SK-N-MC (cell line): ENCODE data around the gene GRB14.
A peak's percentile ranks its signal among the peaks of the same experiment; 100 is the strongest.

ENCODE experiments used
- DNase-seq: peaks from one replicate; pipeline ENCODE4 v3.0.0-alpha.2; 2011; ENCODE audit warnings: low read depth, low spot score
- H3K27ac ChIP-seq: fragments of 200-600 bp; sonication (generic); 2 replicates; pipeline ENCODE4 v1.5.1; 2016; ENCODE audit warnings: mixed run types
- H3K36me3 ChIP-seq: fragments of 200-600 bp; sonication (generic); 2 replicates; pipeline ENCODE4 v1.6.1; 2017; ENCODE audit warnings: antibody characterized with exemption, low read length, mixed read lengths; ENCODE audit not compliant: insufficient read depth
- H3K4me3 ChIP-seq: fragments of 200-600 bp; sonication (generic); 2 replicates; pipeline ENCODE4 v1.5.1; 2016
- H3K9ac ChIP-seq: fragments of 200-600 bp; sonication (generic); 2 replicates; pipeline ENCODE4 v1.8.0; 2017; ENCODE audit warnings: mixed run types, mixed read lengths; ENCODE audit not compliant: insufficient read length
- H3K9me3 ChIP-seq: fragments of 200-600 bp; sonication (generic); 2 replicates; pipeline ENCODE4 v1.6.1; 2017; ENCODE audit warnings: low read depth, mild to moderate bottlenecking, antibody characterized with exemption, low read length, moderate library complexity, mixed read lengths
- EZH2 ChIP-seq: fragments of 200-600 bp; sonication (generic); IDR thresholded peaks from one replicate; pipeline ENCODE4 v1.6.1; 2017; ENCODE audit warnings: antibody characterized with exemption
- FOXP2 ChIP-seq: optimal IDR thresholded peaks from 2 replicates; pipeline ENCODE3; 2011; ENCODE audit warnings: mild to moderate bottlenecking, moderate library complexity; ENCODE audit not compliant: insufficient read depth; ENCODE audit errors: extremely low read length, control extremely low read depth
- POLR2AphosphoS5 ChIP-seq: IDR thresholded peaks from 2 replicates; pipeline ENCODE4 v1.6.1; 2012; ENCODE audit warnings: mild to moderate bottlenecking, low read depth, low read length, borderline replicate concordance

The GRB14 gene

GRCh38 chr2:164600763-164601162 lies 20.5 kb downstream of the GRB14 start:
- H3K36me3 ChIP-seq: no peaks in the 10 kb centered on the region
- DNase-seq: no peak
- TF ChIP-seq EZH2 (no peak), POLR2AphosphoS5 (no peak), FOXP2 (no peak)
- H3K9ac ChIP-seq: no peak overlapping the region
- no peak overlapping the region for H3K27ac ChIP-seq
- no peaks in the 10 kb centered on the region for H3K9me3 ChIP-seq
- no peak overlapping the region for H3K4me3 ChIP-seq

- DNase-seq: peak; percentile 72
- no peak overlapping the region for H3K27ac ChIP-seq
- H3K36me3 ChIP-seq: no peaks in the 10 kb centered on the region
- no peak for TF ChIP-seq FOXP2
- no peak for TF ChIP-seq EZH2
- TF ChIP-seq POLR2AphosphoS5: no peak
- H3K9ac ChIP-seq: no peak overlapping the region
- H3K9me3 ChIP-seq: no peaks in the 10 kb centered on the region
- H3K4me3 ChIP-seq: no peak overlapping the region
These were observed 21.2 kb downstream of the GRB14 start for GRCh38 chr2:164599954-164600589.

- H3K9me3 ChIP-seq: no peaks in the 10 kb centered on the region
- DNase-seq: no peak
- H3K36me3 ChIP-seq: no peaks in the 10 kb centered on the region
- no peak overlapping the region for H3K4me3 ChIP-seq
- TF ChIP-seq POLR2AphosphoS5: no peak
- no peak for TF ChIP-seq FOXP2
- TF ChIP-seq EZH2: no peak
- H3K27ac ChIP-seq: no peak overlapping the region
- H3K9ac ChIP-seq: no peak overlapping the region
These were observed 23.3 kb downstream of the GRB14 start for GRCh38 chr2:164597983-164598382.

DNA sequence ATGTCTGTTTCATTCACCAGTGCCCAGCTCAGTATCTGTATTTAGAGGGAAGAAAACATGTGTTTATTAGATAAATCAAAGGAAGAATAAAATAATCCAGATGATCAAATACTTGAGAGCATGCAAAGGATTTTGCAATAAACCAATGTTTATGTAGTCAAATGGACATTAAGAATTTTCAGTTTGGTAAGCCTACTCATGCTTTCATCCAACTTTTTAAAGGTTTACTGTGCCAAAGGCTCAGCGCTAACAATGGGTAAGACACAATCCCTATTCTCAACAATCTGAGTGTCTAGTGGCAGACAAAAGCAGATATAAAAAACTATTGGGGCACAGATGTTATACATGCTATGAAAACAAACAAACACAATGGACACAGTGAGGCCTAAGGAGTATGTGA lies 26.3 kb downstream of the GRB14 start:
- Histone ChIP-seq H3K4me3 (no peak overlapping the region), H3K27ac (no peak overlapping the region), H3K9me3 (no peaks in the 10 kb centered on the region), H3K9ac (no peak overlapping the region), H3K36me3 (no peaks in the 10 kb centered on the region)
- DNase-seq: no peak
- no peak for TF ChIP-seq EZH2
- no peak for TF ChIP-seq FOXP2
- TF ChIP-seq POLR2AphosphoS5: no peak

- Histone ChIP-seq H3K27ac (no peak overlapping the region), H3K9ac (no peak overlapping the region), H3K4me3 (no peak overlapping the region), H3K36me3 (no peaks in the 10 kb centered on the region), H3K9me3 (no peaks in the 10 kb centered on the region)
- DNase-seq: no peak
- TF ChIP-seq POLR2AphosphoS5 (no peak), FOXP2 (no peak), EZH2 (no peak)
These were observed 27.3 kb downstream of the GRB14 start for GRCh38 chr2:164593959-164594358.

GRCh38 chr2:164593541-164593940 lies 27.7 kb downstream of the GRB14 start:
- H3K9ac ChIP-seq: no peak overlapping the region
- H3K27ac ChIP-seq: no peak overlapping the region
- H3K4me3 ChIP-seq: no peak overlapping the region
- no peaks in the 10 kb centered on the region for H3K36me3 ChIP-seq
- no peaks in the 10 kb centered on the region for H3K9me3 ChIP-seq
- TF ChIP-seq EZH2 (no peak), POLR2AphosphoS5 (no peak), FOXP2 (no peak)
- DNase-seq: no peak

- H3K4me3 ChIP-seq: no peak overlapping the region
- no peaks in the 10 kb centered on the region for H3K36me3 ChIP-seq
- H3K9me3 ChIP-seq: no peaks in the 10 kb centered on the region
- H3K27ac ChIP-seq: no peak overlapping the region
- no peak overlapping the region for H3K9ac ChIP-seq
- no peak for TF ChIP-seq POLR2AphosphoS5
- no peak for TF ChIP-seq FOXP2
- no peak for TF ChIP-seq EZH2
- DNase-seq: no peak
These were observed 31.8 kb downstream of the GRB14 start for GRCh38 chr2:164589522-164589921.

DNA sequence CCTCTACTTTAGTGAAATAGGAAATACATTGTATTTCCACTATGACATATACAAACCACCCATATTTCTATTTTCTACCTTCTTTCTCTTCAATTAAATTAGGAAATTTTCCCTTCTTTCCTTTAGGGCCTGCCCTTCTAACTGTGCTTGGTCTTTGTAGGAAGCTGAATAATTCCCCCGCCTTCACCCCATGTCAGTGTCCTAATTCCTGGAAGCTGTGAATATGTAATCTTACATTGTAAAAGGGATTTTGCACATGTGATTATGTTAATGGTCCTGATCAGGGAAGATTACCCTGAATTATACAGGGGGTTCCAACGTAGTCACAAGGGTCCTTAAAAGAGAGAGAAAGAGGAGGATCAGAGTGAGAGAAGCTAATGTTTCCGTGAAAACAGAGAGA lies 40.2 kb downstream of the GRB14 start:
- H3K9ac ChIP-seq: no peak overlapping the region
- no peaks in the 10 kb centered on the region for H3K36me3 ChIP-seq
- no peak overlapping the region for H3K27ac ChIP-seq
- TF ChIP-seq FOXP2 (no peak), POLR2AphosphoS5 (no peak), EZH2 (no peak)
- H3K9me3 ChIP-seq: no peaks in the 10 kb centered on the region
- no peak for DNase-seq
- no peak overlapping the region for H3K4me3 ChIP-seq

GRCh38 chr2:164574931-164575330 lies 46.4 kb downstream of the GRB14 start:
- Histone ChIP-seq H3K4me3 (no peak overlapping the region), H3K9me3 (no peaks in the 10 kb centered on the region), H3K27ac (no peak overlapping the region), H3K9ac (no peak overlapping the region), H3K36me3 (no peaks in the 10 kb centered on the region)
- DNase-seq: no peak
- TF ChIP-seq FOXP2 (no peak), POLR2AphosphoS5 (no peak), EZH2 (no peak)
